Measurements from ENCODE around the gene ABLIM3. TPM values are rescaled to one million over a fixed set of nuclear protein-coding genes. Genes with fewer than 3 reads are reported as not detected.

The ABLIM3 gene
- total and polyA plus RNA-seq, 2 of the 13 experiments (the other 11 are each of a cell fraction or from before 2014, with no cell fraction given): 0.53 to 6.3 TPM

- TF ChIP-seq MAX (IDR thresholded peaks at IDR 0.05) (peak; percentile 31; the same call in 1 of the 2 replicates), NAIF1 (CRISPR knock-in tag; IDR thresholded peaks at IDR 0.05; ENCODE audit: borderline replicate concordance) (no peak), GABPA (IDR thresholded peaks at IDR 0.05; ENCODE audit: low read depth, low read length) (no peak), GABPA (CRISPR knock-in tag; IDR thresholded peaks at IDR 0.05; ENCODE audit: low read depth) (peak; percentile 30; the same call in 1 of the 2 replicates), ZNF225 (CRISPR knock-in tag; IDR thresholded peaks at IDR 0.05) (no peak), KDM5B (CRISPR knock-in tag; IDR thresholded peaks at IDR 0.05; ENCODE audit: borderline replicate concordance) (0 out of 2 replicates have a peak, but pooled peaks have one; percentile 8), ZNF652 (CRISPR knock-in tag; IDR thresholded peaks at IDR 0.05; ENCODE audit: borderline replicate concordance, low read depth) (peak; percentile 61), AGO1 (IDR thresholded peaks at IDR 0.05; ENCODE audit: low read depth, low read length, poor library complexity, severe bottlenecking) (no peak), ETS1 (CRISPR knock-in tag; IDR thresholded peaks at IDR 0.05) (no peak), ZNF292 (CRISPR knock-in tag; IDR thresholded peaks at IDR 0.05; ENCODE audit: borderline replicate concordance, low read depth) (peak; percentile 20; the same call in 1 of the 2 replicates), ZNF687 (CRISPR knock-in tag; IDR thresholded peaks at IDR 0.05) (peak; percentile 77), HIC2 (CRISPR knock-in tag; IDR thresholded peaks at IDR 0.05; ENCODE audit: low read depth) (no peak)
Measured at GRCh38 chr5:149298842-149299404, 157.6 kb downstream of the ABLIM3 start (continued).
